Upper lobe of left lung (tissue), 6 donors: Measurements from ENCODE around the gene DNAJC12. TPM values are rescaled to one million over a fixed set of nuclear protein-coding genes. Genes with fewer than 3 reads are reported as not detected.

Source experiments
- ATAC-seq, 2 donors: fragments of 200-7000 bp; cut with Tn5 transposase; one replicate each; pipeline ENCODE4 v1.9.1; 2022; ENCODE audit warnings: mild to moderate bottlenecking in 2 of 2, moderate library complexity in 2 of 2; ENCODE audit not compliant: low FRiP score in 2 of 2
- DNase-seq, 2 donors: peaks; one replicate each; pipeline ENCODE4 v3.0.0-alpha.2; 2019 to 2020
- H3K27ac ChIP-seq, 4 donors: fragments of 200-600 bp; sonication (generic); one replicate each; pipeline ENCODE4 v1.5.1; 2016 to 2019
- H3K27me3 ChIP-seq, 4 donors: fragments of 200-600 bp; sonication (generic); one replicate each; pipeline ENCODE4 v1.5.1; 2017 to 2019
- H3K36me3 ChIP-seq, 4 donors: fragments of 200-600 bp; sonication (generic); one replicate each; pipeline ENCODE4 v1.5.1; 2016 to 2019
- H3K4me1 ChIP-seq, 4 donors: fragments of 200-600 bp; sonication (generic); one replicate each; pipeline ENCODE4 v1.5.1; 2018 to 2019
- H3K4me3 ChIP-seq, 4 donors: fragments of 200-600 bp; sonication (generic); one replicate each; pipeline ENCODE4 v1.5.1; 2017 to 2019; ENCODE audit warnings: mild to moderate bottlenecking in 2 of 4, moderate library complexity in 1 of 4
- H3K9me3 ChIP-seq, 4 donors: fragments of 200-600 bp; sonication (generic); one replicate each; pipeline ENCODE4 v1.5.1; 2018 to 2019
- EP300 ChIP-seq, 4 donors: sonication (generic); formaldehyde crosslinking; IDR thresholded peaks; one replicate each; pipeline ENCODE4 v1.5.1; 2017; ENCODE audit warnings: antibody characterized with exemption in 4 of 4, control low read depth in 2 of 4
- POLR2A ChIP-seq, 4 donors: fragments of 450-650 bp; IDR thresholded peaks; one replicate each; pipeline ENCODE4 v1.5.1; 2016 to 2017; ENCODE audit warnings: antibody characterized with exemption in 4 of 4, mild to moderate bottlenecking in 2 of 4
- POLR2AphosphoS5 ChIP-seq, 2 donors: sonication (generic); formaldehyde crosslinking; IDR thresholded peaks; one replicate each; pipeline ENCODE4 v1.5.1; 2017; ENCODE audit warnings: antibody characterized with exemption in 2 of 2
- WGBS, 2 donors: methylation state at CpG; one replicate each; pipeline ENCODE4 v1.1.5; 2017 to 2018; 5-methylcytosine and 5-hydroxymethylcytosine counted together
- total RNA-seq, 6 donors: library from RNA; depleted of rRNA in 4 of 6; stranded (reverse); fragments of >200 nt in 4 of 6; gene quantifications; one replicate each; pipeline versions ENCODE4 v1.1.0 to v1.2.1, GENCODE V29; 2016 to 2021
- TF ChIP-seq, protein P1 (sequence below), 6 experiments: fragments of 450-650 bp in 4 of 6; fragments of 200-600 bp in 2 of 6; sonication (generic) in 2 of 6; IDR thresholded peaks; one replicate each; pipeline ENCODE4 v1.5.1; 2016 to 2019; ENCODE audit warnings: antibody characterized with exemption in 6 of 6
- donor health status: DM: no; HTN: no; CAD: no; lungs with moderate emphysema.
- donor health status: DM: no; HTN: yes; CAD: no; lungs with severe emphysema.

Gene DNAJC12
- total RNA-seq = 1 to 10 TPM in 4 of 6 donors, under 1 TPM in 1, not detected in 1; 0.60 to 2.7 (median 1.8) TPM

DNA sequence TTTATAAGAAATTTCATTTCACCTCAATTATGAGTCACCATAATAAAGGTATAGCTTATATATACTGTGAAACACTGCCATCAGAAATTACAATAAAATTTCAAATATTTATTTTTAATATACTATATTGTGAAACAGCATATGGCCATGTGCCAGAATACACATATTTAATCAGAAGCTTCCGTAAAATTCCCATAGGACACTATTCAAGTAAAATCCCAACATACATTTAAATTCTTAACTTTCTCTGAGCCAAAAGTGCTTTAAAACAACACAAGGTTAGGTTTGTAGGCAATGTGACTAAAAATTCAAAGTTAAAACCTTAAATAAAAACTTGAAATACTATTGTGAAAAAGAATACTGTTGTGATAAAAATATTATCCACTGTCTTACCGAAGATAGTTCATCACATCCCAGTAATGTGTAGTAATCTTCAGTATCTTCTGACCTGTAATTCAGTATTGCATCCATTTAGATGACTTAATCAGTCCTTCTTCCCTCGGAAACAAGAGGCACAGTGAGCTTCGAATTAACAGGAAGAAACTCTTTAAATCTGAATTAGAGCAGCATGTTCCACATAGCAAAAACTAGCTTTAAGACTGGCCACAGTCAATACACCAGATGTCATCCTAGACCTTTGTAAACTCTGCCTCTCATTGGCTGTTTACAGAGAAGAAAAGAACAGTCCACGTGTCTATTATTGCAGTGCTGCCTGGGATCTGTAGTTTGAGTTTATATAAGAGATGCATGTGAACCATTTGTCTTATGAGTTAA lies at the start of gene DNAJC12:
Gene DNAJC12 (minus strand): TSS at position 648 of the 774 bp plus-strand sequence. CDS start 177 bp downstream, at position 471.
- ATAC-seq = peak in 1 of 2 donors; percentile 75
- Histone ChIP-seq H3K9me3 (no peaks in the 10 kb centered on the region), H3K36me3 (no peaks in the 10 kb centered on the region), H3K27ac (no peak within 1 kb of the TSS), H3K27me3 (no peaks in the 10 kb centered on the region), H3K4me1 (peaks cover 0 to 6% (median 0%) of the 10 kb centered on the region in 4 donors), H3K4me3 (peak within 1 kb of the TSS in 1 of 4 donors; percentile 6)
- TF ChIP-seq POLR2AphosphoS5 (IDR thresholded peaks at IDR 0.05) = no peak
- TF ChIP-seq POLR2A (IDR thresholded peaks at IDR 0.05) = no peak
- TF ChIP-seq, protein P1, sequence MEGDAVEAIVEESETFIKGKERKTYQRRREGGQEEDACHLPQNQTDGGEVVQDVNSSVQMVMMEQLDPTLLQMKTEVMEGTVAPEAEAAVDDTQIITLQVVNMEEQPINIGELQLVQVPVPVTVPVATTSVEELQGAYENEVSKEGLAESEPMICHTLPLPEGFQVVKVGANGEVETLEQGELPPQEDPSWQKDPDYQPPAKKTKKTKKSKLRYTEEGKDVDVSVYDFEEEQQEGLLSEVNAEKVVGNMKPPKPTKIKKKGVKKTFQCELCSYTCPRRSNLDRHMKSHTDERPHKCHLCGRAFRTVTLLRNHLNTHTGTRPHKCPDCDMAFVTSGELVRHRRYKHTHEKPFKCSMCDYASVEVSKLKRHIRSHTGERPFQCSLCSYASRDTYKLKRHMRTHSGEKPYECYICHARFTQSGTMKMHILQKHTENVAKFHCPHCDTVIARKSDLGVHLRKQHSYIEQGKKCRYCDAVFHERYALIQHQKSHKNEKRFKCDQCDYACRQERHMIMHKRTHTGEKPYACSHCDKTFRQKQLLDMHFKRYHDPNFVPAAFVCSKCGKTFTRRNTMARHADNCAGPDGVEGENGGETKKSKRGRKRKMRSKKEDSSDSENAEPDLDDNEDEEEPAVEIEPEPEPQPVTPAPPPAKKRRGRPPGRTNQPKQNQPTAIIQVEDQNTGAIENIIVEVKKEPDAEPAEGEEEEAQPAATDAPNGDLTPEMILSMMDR (IDR thresholded peaks at IDR 0.05) = no peak
- no peak for TF ChIP-seq EP300 (IDR thresholded peaks at IDR 0.05)
- DNase-seq = no peak
- 28 to 31% methylated on average over 5 of the region's 5 CpGs for WGBS, 2 donors

DNA sequence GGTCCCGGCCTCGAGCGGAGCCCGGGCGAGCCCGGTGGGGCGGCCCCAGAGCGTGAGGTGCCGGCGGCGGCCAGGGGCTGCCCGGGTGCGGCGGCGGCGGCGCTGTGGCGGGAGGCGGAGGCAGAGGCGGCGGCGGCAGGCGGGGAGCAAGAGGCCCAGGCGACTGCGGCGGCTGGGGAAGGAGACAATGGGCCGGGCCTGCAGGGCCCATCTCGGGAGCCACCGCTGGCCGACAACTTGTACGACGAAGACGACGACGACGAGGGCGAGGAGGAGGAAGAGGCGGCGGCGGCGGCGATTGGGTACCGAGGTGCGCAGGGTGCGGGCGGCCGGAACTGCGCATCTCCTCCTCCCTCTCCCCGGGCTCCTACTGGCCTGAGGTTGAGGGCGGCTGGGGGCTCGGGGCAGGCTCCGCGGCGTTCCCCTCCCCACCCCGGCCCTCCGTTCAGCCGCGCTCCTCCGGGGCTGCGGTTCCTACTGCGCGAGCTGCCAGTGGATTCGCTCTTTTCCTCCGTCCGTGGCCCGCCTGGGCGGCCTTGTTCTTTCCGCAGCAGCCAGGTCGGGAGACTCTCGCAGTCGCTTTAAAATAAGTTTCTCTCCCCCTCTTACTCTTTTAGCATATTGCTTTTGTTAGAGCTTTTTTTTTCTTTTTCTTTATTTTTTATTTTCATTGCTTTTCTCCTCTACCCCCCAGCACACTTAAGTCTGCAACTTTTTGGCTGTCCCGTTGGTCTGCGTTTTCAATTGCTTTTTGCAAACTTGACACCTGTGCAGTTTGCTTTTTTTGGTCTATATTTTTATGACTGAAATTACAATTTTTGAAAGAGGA lies 47.1 kb upstream of the DNAJC12 start:
- Histone ChIP-seq H3K4me3 (peak overlapping the region; percentile 75 to 92 (median 90)), H3K4me1 (peaks cover 16 to 26% (median 24%) of the 10 kb centered on the region in 4 donors), H3K36me3 (peaks cover 19 to 35% (median 22%) of the 10 kb centered on the region in 4 donors), H3K9me3 (no peaks in the 10 kb centered on the region), H3K27me3 (no peaks in the 10 kb centered on the region), H3K27ac (peak overlapping the region; percentile 93 to 100 (median 96))
- ATAC-seq = peak; percentile 85 to 90
- TF ChIP-seq, protein P1 (IDR thresholded peaks at IDR 0.05) = peak in 1 of 6 experiments; percentile 10
- TF ChIP-seq POLR2A (IDR thresholded peaks at IDR 0.05) (peak in 2 of 4 donors; percentile 1 to 48), POLR2AphosphoS5 (IDR thresholded peaks at IDR 0.05) (peak; percentile 7 to 53), EP300 (IDR thresholded peaks at IDR 0.05) (no peak)
- peak; percentile 87 to 95 for DNase-seq
- WGBS, 2 donors = 1% methylated on average over 34 to 41 of the region's 73 CpGs

DNA sequence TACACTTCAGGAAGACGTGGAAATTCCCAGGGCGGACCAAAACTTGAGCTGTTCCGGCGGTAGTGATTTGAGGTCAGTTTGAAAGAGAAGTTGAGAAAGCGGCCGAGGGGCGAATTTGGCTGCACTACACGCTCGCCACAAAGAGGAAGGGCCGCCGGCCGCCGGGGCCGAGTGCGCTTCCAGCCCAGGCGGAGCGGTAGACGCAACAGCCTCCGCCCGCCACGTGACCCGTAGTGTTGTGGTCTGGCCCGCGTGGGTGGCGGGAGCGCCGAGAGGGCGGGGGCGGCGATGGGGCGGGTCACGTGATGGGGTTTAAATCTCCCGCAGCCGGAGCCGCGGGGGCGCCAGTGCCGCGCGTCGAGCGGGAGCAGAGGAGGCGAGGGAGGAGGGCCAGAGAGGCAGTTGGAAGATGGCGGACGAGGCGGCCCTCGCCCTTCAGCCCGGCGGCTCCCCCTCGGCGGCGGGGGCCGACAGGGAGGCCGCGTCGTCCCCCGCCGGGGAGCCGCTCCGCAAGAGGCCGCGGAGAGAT lies 46.4 kb upstream of the DNAJC12 start, which contains the start of gene SIRT1:
Gene SIRT1 (plus strand): TSS at position 344 of the 529 bp plus-strand sequence. CDS start 66 bp downstream, at position 410.
- no peaks in the 10 kb centered on the region for H3K27me3 ChIP-seq
- H3K4me1 ChIP-seq = peaks cover 12 to 21% (median 20%) of the 10 kb centered on the region in 4 donors
- H3K9me3 ChIP-seq = no peaks in the 10 kb centered on the region
- ATAC-seq = peak; percentile 96 to 97
- DNase-seq = peak; percentile 97 to 99
- H3K36me3 ChIP-seq = peaks cover 12 to 28% (median 16%) of the 10 kb centered on the region in 4 donors
- peak within 1 kb of the TSS; percentile 75 to 92 (median 90) for H3K4me3 ChIP-seq
- peak within 1 kb of the TSS; percentile 93 to 100 (median 96) for H3K27ac ChIP-seq
- TF ChIP-seq EP300 (IDR thresholded peaks at IDR 0.05) (peak in 1 of 4 donors; percentile 78), POLR2A (IDR thresholded peaks at IDR 0.05) (peak in 3 of 4 donors; percentile 46 to 96 (median 93)), POLR2AphosphoS5 (IDR thresholded peaks at IDR 0.05) (peak; percentile 93 to 98)
- TF ChIP-seq, protein P1 (IDR thresholded peaks at IDR 0.05) = peak in 1 of 6 experiments; percentile 12
- 0% methylated on average over 18 of the region's 62 CpGs for WGBS, 2 donors

DNA sequence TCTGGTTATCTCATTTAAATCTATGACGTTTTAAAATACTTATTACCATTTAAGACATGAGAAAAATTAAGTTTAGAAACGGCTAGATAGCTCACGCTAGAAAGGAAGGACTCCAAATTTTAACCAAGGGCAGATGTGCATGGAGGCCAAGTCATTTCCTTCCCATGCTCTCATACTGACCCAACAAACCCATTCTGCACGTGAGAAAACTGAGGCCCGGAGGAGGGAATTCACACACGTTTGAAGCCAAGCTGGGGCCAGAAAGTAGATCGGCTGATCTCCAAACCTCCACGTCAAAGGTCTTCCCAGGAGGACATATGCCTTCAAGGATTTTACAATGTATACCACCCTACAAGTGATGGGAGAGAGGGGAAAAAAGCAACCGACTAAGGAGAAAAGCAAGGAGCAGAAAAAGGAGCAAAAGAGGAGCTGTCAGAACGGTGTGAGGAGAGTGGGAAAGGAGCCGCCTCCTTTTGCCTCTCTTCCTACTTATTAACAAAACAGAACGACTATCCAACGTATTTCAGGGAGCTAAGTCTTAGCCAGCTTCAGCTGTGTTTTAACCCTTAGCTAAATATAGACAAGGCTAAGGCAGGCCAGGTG lies 45.8 kb upstream of the DNAJC12 start:
- TF ChIP-seq POLR2A (IDR thresholded peaks at IDR 0.05) (no peak), POLR2AphosphoS5 (IDR thresholded peaks at IDR 0.05) (no peak), EP300 (IDR thresholded peaks at IDR 0.05) (no peak)
- TF ChIP-seq, protein P1 (IDR thresholded peaks at IDR 0.05) = no peak
- 21 to 30% methylated on average over 13 of the region's 13 CpGs for WGBS, 2 donors
- Histone ChIP-seq H3K36me3 (peaks cover 7 to 23% (median 11%) of the 10 kb centered on the region in 4 donors), H3K4me1 (peaks cover 12 to 21% (median 18%) of the 10 kb centered on the region in 4 donors), H3K27ac (peak overlapping the region; percentile 93 to 100 (median 96)), H3K9me3 (no peaks in the 10 kb centered on the region), H3K4me3 (peak overlapping the region in 3 of 4 donors; percentile 90 to 92 (median 91)), H3K27me3 (no peaks in the 10 kb centered on the region)
- DNase-seq = no peak
- ATAC-seq = no peak
